Measurements from ENCODE around the gene KRTCAP3.
"Not testable (repeated sequence)": the region's sequence is repeated elsewhere in the genome, so short reads cannot be mapped to it uniquely, and the experiment has no call there.

The KRTCAP3 gene, protein sequence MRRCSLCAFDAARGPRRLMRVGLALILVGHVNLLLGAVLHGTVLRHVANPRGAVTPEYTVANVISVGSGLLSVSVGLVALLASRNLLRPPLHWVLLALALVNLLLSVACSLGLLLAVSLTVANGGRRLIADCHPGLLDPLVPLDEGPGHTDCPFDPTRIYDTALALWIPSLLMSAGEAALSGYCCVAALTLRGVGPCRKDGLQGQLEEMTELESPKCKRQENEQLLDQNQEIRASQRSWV

DNA sequence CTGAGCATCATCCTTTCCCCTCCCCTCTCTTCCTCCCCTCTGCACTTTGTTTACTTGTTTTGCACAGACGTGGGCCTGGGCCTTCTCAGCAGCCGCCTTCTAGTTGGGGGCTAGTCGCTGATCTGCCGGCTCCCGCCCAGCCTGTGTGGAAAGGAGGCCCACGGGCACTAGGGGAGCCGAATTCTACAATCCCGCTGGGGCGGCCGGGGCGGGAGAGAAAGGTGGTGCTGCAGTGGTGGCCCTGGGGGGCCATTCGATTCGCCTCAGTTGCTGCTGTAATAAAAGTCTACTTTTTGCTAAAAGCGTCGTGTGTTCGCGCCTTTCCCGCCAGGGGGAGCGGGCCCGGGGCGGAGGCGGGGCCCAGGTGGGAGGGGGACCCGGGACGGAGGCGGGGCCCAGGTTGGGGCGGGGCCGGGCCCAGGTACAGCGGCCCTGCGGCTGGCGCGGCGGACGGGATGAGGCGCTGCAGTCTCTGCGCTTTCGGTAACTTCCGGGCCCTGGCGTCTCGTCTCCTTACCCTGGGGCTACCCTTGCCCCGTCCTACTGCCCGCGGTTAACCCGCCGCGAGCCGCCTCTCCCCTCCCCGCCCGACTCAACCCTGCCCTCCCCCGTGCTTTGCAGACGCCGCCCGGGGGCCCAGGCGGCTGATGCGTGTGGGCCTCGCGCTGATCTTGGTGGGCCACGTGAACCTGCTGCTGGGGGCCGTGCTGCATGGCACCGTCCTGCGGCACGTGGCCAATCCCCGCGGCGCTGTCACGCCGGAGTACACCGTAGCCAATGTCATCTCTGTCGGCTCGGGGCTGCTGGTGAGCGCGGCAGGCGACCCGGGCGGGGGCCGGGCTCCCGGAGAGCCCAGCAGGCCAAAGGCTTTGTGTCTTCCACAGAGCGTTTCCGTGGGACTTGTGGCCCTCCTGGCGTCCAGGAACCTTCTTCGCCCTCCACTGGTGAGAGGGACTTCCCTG is at the start of gene KRTCAP3:
TSS of gene KRTCAP3 (plus strand) at position 424 of the 962 bp plus-strand sequence. CDS start at position 456, 32 bp downstream.
- DNase-seq (ENCODE audit: low read depth in 2 of 2) = peak in 1 of 2 donors; percentile 7

DNA sequence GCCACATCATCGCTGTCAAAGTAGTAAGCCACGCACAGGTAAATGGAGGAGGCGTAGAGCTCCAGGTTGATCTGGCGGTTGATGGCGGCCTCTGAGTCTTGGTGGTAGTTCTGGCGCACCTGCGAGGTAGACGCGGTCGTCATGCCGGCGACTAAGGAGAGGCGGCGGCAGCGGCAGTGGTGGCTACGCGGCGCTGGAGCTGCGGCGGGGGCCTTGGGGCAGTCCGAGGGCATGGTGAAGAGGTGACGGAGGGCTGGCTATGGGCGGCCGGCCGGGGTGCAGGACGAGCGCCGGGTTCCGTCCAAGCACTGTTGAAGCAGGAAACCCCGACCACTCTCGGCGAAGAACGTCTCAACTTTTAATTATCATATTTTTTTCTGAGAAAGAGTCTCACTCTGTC is 49.0 kb upstream of the KRTCAP3 start:
- no peak for DNase-seq (ENCODE audit: low read depth in 2 of 2)

DNA sequence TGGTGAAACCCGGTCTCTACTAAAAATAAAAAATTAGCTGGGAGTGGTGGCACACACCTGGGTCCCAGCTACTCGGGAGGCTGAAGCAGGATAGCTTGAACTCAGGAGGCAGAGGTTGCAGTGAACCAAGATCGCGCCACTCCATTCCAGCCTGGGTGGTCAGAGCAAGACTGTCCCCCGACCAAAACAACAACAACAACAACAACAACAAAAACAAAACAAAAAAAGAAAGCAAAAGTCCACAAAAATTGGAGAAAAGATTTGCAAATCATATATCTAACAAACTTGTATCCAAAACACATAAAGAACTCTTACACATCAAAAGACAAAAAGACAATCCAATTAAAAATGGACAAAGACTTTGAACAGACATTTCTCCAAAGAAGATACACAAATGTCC is 43.2 kb upstream of the KRTCAP3 start:
- DNase-seq (ENCODE audit: low read depth in 2 of 2) = no peak

DNA sequence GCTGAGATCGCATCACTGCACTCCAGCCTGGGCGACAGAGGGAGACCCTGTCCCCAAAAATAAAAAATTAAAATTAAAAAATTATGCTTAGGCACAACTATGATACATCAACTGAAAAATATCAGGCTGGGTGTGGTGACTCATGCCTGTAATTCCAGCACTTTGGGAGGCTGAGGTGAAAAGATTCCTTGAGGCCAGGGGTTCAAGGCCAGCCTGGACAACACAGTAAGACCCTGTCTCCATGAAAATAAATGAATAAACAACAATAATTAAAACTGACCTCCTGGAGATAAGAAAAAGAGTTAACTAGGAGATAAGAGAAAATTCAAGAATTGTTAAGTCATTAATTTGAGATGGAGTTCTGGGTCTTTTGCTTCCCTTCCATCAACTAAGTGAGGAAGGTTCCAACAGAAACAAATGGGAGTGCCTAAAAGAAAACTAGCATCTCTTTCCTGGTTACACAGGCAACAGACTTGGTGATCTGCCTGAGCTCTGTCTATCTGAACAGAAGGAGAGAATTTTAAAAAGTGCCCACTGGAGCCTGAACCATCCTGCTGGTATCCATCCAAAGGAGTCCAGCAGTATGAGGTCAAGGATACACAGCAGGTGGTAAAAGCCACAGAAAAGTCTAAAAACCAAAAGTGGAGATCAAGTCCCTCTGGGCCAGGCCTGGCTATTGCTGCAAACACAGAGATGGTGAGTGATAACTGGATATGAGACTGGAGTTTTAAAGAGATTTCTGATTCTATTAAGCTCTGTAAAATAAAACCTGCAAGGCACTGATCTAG is 41.6 kb upstream of the KRTCAP3 start:
- DNase-seq (ENCODE audit: low read depth in 2 of 2) = no peak

DNA sequence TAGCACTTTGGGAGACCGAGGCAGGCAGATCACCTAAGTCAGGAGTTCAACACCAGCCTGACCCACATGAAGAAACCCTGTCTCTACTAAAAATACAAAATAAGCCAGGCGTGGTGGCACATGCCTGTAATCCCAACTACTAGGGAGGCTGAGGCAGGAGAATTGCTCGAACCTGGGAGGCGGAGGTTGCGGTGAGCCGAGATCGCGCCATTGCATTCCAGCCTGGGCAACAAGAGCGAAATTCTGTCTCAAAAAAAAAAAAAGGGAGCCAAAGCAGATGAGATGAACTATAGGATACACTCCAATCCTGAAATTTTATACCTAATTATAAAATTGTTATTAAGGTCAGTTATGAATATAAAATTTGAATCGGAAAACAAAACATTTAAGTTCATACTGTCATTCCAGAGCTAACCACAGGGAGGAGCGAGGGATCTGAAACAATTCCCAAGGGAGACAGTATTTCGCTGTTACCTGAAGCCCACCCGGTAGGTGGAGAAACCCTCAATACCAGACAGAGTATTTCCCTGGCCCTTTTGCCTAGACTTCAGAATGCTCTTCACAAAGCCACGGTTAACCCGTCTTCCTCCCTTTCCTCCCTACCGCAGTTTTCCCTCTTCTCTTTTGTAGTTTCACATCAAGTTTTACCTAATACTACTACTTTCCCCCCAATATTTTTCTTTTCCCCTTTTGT is 34.2 kb upstream of the KRTCAP3 start:
- no peak for DNase-seq (ENCODE audit: low read depth in 2 of 2)

DNA sequence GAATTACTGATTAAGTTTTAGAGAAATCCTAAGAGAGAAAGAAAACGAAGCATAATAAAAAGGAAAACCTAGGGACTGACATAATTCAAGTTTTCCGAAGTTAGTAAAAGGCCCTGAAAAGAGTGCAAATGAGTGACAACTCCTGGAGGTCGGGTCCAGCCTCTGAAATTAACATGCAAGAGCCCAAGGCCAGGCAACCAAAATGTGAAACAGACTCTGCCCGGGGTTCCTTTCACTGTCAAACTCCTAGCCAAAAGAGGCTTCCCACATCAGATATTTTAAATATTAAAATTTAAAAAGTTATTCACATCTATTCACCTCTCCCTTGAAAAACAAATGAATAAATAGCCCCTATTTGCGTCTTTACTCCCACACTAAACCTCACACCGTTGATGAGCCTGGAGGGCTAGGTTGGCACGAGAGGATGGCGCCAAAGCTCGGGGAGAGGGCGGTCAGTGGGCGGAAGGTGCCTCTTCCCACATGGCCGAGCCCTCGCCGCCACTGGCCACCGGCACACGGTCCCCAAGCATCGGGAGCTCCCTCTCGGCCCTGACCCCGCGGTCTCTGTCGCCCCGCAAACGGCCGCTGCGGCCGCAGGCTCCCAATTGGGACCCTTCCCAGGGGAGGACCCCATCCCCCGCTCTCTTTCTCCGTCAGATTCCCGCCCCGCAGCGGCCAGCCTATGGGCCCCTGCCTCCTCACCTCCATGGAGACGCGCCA is 33.4 kb upstream of the KRTCAP3 start:
- no peak for DNase-seq (ENCODE audit: low read depth in 2 of 2)

DNA sequence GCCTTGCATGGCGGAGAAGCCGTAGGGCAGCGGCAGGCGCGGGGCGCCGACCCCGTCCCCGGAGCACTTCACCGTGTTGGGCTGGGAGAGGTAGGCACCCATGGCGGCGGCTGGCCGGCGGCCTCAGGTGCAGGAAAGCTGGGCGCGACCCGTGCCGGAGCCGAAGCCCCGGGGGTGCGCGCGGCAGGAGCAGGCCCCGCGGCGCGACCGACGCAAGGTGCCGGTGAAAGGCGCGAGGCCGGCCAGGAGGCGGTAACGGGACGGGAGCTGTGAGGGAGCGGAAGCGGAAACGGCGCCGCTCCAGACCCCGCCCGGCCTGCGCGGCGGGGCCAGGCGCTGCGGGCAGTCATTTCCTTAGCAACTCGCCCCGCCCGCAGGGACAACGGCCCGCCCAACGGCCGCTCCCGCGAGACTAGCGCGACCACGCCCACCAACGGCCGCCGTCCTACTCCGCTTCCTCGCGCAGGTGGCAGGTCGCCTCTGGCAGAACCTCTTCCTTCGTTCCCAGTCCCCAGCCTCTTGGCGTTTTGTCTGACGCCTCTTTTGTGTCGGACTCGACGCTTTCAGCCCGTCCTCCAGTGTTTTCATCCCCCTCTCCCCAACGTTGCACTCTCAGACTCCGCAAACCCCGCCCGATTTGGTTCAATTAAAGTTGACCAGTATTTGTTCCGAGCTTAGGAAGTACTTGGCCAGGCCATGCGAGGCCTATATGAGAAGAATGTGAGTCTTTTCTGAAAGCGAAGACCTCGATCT is 32.7 kb upstream of the KRTCAP3 start, which contains the start of gene PPM1G:
TSS of gene PPM1G (minus strand) at position 271 of the 753 bp plus-strand sequence. CDS start at position 102, 169 bp downstream.
- DNase-seq (ENCODE audit: low read depth in 2 of 2) = peak; percentile 90 to 92

DNA sequence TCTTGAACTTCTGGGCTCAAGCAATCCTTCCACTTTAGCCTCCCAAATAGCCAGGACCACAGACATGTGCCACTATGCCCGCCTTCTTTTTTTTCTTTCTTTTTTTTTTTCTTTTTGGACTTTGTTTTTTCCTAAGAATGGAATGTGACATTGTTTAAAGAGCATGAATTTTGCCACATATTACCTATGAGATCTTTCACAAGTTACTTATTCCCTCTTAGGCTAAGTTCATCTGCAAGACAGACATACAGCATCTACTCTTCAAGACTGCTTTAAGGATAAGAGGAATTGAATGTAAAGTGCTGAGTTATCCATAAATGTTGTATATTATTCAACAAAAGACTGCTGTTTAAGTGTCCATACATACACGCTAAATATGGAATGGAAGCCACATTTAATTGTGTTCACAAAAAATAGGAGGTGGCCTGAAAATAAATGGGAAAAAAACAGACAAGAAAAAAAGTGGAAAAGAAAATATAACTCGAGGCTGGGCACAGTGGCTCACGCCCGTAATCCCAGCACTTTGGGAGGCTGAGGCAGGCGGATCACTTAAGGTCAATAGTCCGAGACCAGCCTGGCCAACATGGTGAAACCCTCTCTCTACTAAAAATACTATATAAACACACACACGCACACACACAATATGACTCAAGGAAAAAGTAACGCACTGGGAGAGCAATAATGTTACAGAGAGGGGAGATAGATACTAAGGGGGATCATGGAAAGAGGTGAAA is 29.6 kb upstream of the KRTCAP3 start:
- no peak for DNase-seq (ENCODE audit: low read depth in 2 of 2)

DNA sequence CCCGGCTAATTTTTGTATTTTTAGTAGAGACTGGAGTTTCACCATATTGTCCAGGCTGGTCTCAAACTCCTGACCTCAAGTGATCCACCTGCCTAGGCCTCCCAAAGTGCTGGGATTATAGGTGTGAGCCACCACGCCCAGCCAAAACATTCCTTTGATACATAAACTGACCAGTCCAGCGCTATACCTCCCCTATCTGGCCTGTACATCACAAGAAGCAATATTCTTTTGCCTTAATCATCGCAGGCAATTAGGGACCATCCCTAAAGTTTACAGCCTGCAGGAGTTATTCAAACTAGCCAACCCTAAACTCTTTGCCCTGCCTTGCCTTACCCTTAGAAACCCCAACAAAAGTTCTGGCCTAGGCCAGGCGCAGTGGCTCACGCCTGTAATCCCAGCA is 26.0 kb upstream of the KRTCAP3 start:
- DNase-seq (ENCODE audit: low read depth in 2 of 2) = no peak

DNA sequence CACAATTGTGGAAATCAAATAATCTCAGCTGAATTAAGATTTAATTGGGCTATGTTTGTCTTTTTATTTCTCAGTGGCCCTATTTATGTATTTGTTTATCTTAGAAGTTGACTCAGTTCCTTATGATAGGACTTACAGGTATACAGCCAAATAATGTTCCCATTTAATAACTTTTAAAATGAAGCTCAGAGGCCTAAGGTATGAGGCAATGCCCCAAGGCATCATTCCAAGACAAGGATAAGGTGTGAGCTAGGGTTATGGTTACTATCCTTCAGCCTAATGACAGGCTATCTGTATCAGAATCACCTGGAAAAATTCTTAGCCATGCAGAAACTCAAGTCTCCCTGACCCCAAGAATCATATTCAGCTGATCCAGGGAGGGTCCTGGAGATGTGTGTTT is 21.2 kb upstream of the KRTCAP3 start:
- DNase-seq (ENCODE audit: low read depth in 2 of 2) = no peak

DNA sequence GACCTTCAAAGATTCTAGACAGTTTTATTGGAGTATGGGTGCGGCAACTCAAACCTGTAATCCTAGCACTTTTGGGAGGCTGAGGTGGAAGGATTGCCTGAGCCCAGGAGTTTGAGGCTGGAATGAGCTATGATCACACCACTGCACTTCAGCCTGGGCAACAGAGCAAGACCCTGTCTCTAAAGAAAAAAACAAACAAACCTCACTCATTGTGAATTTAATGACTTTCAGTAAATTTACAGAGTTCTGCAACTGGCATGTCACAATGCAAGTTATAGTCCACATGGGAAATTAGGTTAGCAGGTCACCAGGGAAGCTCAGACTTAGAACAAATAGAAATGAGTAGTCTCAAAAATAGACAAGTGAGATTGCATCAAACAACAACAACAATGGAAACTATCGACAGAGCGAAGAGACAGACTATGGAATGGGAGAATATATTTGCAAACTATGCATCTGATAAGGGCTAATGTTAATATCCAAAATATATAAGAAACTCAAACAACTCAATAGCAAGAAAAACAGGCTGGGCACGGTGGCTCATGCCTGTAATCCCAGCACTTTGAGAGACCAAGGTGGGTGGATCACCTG is 20.4 kb upstream of the KRTCAP3 start:
- DNase-seq (ENCODE audit: low read depth in 2 of 2) = no peak

DNA sequence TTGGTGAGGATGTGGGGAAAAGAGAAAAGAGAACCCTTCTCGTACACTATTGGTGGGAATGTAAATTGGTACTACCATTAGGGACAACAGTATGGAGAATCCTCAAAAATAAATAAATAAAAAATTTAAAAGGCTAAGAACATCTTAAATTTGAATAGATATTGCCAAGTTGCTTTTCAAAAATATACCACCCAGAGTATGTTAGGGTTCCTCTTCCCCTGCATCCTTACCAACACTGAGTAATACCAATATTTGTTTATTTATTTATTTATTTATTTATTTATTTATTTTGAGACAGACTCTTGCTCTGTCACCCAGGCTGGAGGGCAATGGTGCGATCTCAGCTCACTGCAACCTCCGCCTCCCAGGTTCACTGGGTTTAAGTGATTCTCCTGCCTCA is 19.2 kb upstream of the KRTCAP3 start:
- DNase-seq (ENCODE audit: low read depth in 2 of 2) = no peak

DNA sequence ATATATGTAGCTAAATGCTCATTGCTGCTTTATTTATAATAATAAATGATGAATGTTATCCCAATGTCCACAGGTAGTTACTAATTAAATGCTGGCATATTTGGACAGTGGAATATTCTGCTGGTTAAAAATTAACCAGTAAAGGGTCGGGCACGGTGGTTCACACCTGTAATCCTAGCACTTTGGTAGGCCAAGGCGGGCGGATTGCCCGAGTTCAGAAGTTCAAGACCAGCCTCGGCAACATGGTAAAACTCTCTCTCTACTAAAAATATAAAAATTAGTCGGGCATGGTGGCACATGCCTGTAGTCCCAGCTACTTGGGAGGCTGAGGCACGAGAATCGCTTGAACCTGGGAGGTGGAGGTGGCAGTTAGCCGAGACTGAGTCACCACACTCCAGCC is 17.1 kb upstream of the KRTCAP3 start:
- not testable (repeated sequence) for DNase-seq (ENCODE audit: low read depth in 2 of 2)

DNA sequence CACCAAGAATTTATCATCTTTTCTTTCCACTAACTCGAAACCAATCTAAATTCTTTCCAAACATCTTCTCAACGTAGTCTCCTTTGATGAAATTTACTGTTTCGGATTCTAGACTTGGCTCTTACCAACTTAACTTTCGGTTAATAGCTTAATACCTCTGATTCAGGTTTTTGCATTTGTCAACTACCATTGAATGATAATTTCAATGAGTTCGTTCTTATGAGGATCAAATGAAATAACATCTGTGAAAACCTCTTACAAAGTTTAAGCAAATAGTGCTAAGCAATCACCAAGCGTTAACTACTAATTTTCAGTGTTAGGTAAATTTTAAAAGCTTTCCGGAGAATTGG is 14.3 kb upstream of the KRTCAP3 start:
- DNase-seq (ENCODE audit: low read depth in 2 of 2) = no peak

DNA sequence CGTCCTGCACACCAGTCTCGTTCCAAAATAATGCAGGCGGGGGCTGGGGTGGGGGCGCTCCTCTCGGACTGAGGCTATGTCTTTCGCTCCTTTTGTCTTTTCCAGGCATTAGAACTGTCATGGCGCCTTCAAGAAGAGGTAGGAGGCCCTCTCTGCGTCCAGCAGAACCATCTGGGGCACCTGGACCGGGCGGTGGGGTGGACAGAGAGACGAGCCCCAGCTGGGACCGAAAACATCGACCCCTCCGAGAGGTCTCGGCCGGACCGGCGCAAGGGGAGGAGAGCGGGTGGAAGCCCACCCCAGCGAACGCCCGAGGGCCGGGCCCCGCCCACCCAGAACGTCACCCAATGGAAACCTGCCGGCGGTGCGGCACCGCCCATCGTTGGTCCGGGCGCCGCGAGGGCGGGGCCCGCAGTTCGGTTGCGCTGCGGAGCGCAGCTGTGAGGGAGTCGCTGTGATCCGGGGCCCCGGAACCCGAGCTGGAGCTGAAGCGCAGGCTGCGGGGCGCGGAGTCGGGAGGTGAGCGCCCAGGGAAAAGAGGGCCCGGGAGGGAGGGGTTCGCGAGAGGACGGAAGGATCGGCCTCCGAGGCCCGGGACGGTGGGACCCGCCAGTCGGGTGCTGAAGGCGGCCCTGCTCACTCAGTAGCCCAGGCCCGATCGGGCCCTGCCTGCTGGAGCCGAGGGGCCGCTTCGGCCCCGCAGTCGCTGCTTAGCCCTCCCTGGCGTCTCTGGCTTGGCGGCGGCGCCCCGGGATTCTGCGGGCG is 13.8 kb upstream of the KRTCAP3 start, which contains the start of gene NRBP1:
TSS of gene NRBP1 (plus strand) at position 419 of the 765 bp plus-strand sequence. CDS start 4,643 bp downstream, outside the sequence.
- peak; percentile 80 to 81 for DNase-seq (ENCODE audit: low read depth in 2 of 2)

DNA sequence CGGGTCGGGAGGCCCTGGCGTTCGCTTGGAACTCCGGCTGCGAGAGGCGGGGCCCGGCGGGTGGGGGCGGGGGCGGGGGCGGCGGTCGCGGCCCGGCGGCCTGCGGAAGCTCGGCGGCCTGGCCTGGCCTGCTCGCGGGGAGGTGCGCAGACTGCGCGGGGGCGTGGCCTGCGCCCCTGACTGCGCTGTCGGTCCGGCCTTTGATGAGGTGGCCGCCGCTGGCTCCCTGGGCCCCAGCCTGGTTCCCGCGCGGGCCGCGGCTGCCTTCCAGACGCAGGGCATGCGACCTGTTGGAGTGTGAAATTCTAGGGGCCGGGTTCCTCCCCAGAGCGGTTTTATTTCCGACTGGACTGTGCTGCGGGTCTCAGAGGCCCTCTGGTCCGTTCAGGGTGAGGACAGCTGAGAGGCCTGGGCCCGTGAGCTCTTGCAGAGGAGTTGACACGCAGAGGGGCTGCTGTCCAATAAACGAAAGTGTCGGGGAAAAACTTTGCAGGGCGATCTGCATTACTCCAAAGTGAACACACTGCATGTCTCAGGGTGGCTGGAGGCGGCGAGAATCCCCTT is 13.1 kb upstream of the KRTCAP3 start:
- DNase-seq (ENCODE audit: low read depth in 2 of 2) = peak; percentile 44 to 55

DNA sequence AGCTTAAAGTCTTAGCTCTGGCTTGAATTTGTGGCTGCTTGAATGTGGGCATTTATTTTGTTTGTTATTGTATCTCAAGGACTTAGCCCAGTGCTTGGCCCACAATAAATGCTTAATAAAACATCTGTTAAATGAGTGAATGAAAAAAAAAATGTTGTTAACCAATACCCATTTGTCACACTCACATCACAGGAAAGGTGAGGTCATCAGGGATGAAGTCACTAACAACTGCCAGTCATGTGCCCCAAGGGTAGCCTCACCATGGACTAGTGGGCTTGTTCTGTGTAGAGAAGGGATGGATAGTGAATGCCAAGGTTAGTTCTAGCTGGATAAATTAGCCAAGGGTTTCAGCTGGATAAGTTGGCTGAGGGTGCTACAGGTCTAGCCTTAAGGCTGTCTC is 10.8 kb upstream of the KRTCAP3 start:
- DNase-seq (ENCODE audit: low read depth in 2 of 2) = peak in 1 of 2 donors; percentile 32

DNA sequence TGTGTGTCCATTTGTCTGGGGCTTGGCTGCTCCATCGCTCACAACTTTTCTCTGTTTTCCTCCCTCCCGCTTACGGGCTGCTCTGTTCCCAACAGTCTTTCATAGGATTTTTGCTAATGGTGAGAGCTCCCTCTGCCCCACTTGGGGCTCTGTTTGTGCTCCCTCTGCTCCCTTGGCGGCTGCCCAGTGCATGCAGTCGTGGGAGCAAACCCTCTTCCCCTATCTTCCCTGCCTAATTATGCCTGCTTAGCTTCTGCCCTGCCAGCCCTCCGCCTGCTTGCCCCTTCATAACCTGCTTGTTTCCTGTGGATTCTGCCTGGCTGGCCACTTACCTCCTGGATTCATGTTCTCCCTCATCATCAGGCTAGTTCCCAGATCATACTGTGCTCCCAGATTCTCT is 6.6 kb upstream of the KRTCAP3 start:
- no peak for DNase-seq (ENCODE audit: low read depth in 2 of 2)

Data from stimulated activated CD8-positive, alpha-beta memory T cell treated with anti-CD3 and anti-CD28 coated beads, Interleukin-15, amount 100 ng/mL, for 4 hours (primary cell).